ENCODE measurements around the gene ZNF550. TPM values are rescaled to one million over a fixed set of nuclear protein-coding genes. Genes with fewer than 3 reads are reported as not detected.

ZNF550 gene
- total and polyA plus RNA-seq, 10 of the 15 experiments (the other 5 are each of a cell fraction or from before 2014, with no cell fraction given) = 2.6 to 14.0 (median 7.4) TPM

DNA sequence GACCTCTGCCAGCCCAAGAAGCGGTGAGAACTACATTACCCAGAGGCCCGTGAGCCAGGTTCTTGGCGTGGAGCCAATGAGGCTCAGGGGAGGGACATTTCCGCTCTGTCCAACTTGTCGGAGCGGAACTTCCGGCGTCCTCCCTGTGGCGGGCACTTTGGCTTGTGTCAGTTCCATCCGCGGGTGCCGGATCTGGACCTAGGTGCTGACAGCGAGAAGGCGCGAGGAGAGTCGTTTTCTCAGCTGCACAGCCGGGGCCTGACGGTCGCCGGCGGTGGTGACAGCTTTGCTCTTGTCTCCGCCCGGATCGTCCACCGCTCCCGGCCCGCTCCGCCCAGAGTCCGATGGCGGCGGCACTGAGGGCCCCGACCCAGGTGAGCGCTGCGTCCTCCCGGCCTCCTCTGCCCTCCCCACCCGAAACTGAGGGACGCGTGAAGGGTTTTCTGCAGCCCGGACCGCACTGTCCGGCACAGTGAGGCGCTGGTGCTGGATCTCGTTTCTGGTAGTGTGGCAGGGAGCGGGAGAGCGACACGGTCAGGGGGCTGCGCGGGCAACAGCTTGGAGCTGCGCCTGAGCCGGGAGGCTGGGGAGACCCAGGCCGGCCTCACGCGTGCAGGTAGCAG, 40.2 kb upstream of the ZNF550 start, which contains the start of gene ZNF530 (continued):
- TF ChIP-seq, protein P1, sequence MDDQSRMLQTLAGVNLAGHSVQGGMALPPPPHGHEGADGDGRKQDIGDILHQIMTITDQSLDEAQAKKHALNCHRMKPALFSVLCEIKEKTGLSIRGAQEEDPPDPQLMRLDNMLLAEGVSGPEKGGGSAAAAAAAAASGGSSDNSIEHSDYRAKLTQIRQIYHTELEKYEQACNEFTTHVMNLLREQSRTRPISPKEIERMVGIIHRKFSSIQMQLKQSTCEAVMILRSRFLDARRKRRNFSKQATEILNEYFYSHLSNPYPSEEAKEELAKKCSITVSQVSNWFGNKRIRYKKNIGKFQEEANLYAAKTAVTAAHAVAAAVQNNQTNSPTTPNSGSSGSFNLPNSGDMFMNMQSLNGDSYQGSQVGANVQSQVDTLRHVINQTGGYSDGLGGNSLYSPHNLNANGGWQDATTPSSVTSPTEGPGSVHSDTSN (IDR thresholded peaks at IDR 0.05; ENCODE audit: insufficient replicate concordance, low read depth, low read length) = peak; percentile 15
- TF ChIP-seq RCOR1 (conservative IDR thresholded peaks at IDR 0.05; ENCODE audit: low read depth, low read length) (no peak), TCF7 (IDR thresholded peaks at IDR 0.05; ENCODE audit: borderline replicate concordance) (peak; percentile 22; the same call in 1 of the 2 replicates), FOXK2 (IDR thresholded peaks at IDR 0.05) (no peak), JUND (IDR thresholded peaks at IDR 0.05; ENCODE audit: low read depth, low read length) (no peak), HCFC1 (IDR thresholded peaks at IDR 0.05; ENCODE audit: low read length) (peak; percentile 94), NRF1 (conservative IDR thresholded peaks at IDR 0.05; ENCODE audit: low read depth, low read length) (no peak), RAD21 (IDR thresholded peaks at IDR 0.05; ENCODE audit: insufficient read depth, low read depth, low read length) (no peak), MTA2 (IDR thresholded peaks at IDR 0.05; ENCODE audit: low read depth) (no peak), NR2F1 (conservative IDR thresholded peaks at IDR 0.05) (0 out of 2 replicates have a peak, but pooled peaks have one; percentile 24), TARDBP (IDR thresholded peaks at IDR 0.05; ENCODE audit: borderline replicate concordance) (0 out of 2 replicates have a peak, but pooled peaks have one; percentile 79), SP1 (IDR thresholded peaks at IDR 0.05; ENCODE audit: low read depth, low read length) (peak; percentile 65), RB1 (IDR thresholded peaks at IDR 0.05; ENCODE audit: borderline replicate concordance) (no peak; the same call in 1 of the 2 replicates), IKZF1 (conservative IDR thresholded peaks at IDR 0.05) (peak; percentile 80), CBX3 (IDR thresholded peaks at IDR 0.05; ENCODE audit: borderline replicate concordance, low read depth) (no peak), ZNF207 (IDR thresholded peaks at IDR 0.05; ENCODE audit: borderline replicate concordance) (0 out of 2 replicates have a peak, but pooled peaks have one; percentile 38), NR2C2 (IDR thresholded peaks at IDR 0.05; ENCODE audit: borderline replicate concordance, control insufficient read depth, insufficient read length, low read depth) (no peak), BHLHE40 (IDR thresholded peaks at IDR 0.05; ENCODE audit: borderline replicate concordance in 1 of 2, low read depth in 2 of 2, low read length in 1 of 2) (peak in 1 of 2 experiments; percentile 18; a peak in 1 of 4 replicates), SIX5 (IDR thresholded peaks at IDR 0.05; ENCODE audit: low read depth, low read length, severe bottlenecking) (peak; percentile 92), NFYB (IDR thresholded peaks at IDR 0.05; ENCODE audit: insufficient read depth, low read depth, low read length) (peak; percentile 84), SREBF1 (IDR thresholded peaks at IDR 0.05; ENCODE audit: low read length) (peak; percentile 61), SMARCA5 (IDR thresholded peaks at IDR 0.05) (no peak)
- TF ChIP-seq, protein P2, sequence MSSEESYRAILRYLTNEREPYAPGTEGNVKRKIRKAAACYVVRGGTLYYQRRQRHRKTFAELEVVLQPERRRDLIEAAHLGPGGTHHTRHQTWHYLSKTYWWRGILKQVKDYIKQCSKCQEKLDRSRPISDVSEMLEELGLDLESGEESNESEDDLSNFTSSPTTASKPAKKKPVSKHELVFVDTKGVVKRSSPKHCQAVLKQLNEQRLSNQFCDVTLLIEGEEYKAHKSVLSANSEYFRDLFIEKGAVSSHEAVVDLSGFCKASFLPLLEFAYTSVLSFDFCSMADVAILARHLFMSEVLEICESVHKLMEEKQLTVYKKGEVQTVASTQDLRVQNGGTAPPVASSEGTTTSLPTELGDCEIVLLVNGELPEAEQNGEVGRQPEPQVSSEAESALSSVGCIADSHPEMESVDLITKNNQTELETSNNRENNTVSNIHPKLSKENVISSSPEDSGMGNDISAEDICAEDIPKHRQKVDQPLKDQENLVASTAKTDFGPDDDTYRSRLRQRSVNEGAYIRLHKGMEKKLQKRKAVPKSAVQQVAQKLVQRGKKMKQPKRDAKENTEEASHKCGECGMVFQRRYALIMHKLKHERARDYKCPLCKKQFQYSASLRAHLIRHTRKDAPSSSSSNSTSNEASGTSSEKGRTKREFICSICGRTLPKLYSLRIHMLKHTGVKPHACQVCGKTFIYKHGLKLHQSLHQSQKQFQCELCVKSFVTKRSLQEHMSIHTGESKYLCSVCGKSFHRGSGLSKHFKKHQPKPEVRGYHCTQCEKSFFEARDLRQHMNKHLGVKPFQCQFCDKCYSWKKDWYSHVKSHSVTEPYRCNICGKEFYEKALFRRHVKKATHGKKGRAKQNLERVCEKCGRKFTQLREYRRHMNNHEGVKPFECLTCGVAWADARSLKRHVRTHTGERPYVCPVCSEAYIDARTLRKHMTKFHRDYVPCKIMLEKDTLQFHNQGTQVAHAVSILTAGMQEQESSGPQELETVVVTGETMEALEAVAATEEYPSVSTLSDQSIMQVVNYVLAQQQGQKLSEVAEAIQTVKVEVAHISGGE (CRISPR knock-in tag; IDR thresholded peaks at IDR 0.05) = peak; percentile 57
- TF ChIP-seq, protein P3, sequence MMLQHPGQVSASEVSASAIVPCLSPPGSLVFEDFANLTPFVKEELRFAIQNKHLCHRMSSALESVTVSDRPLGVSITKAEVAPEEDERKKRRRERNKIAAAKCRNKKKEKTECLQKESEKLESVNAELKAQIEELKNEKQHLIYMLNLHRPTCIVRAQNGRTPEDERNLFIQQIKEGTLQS (IDR thresholded peaks at IDR 0.05; ENCODE audit: borderline replicate concordance, extremely low read depth, low read depth, low read length) = no peak
- TF ChIP-seq, protein P4, sequence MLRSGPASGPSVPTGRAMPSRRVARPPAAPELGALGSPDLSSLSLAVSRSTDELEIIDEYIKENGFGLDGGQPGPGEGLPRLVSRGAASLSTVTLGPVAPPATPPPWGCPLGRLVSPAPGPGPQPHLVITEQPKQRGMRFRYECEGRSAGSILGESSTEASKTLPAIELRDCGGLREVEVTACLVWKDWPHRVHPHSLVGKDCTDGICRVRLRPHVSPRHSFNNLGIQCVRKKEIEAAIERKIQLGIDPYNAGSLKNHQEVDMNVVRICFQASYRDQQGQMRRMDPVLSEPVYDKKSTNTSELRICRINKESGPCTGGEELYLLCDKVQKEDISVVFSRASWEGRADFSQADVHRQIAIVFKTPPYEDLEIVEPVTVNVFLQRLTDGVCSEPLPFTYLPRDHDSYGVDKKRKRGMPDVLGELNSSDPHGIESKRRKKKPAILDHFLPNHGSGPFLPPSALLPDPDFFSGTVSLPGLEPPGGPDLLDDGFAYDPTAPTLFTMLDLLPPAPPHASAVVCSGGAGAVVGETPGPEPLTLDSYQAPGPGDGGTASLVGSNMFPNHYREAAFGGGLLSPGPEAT (IDR thresholded peaks at IDR 0.05; ENCODE audit: low read depth) = 0 out of 2 replicates have a peak, but pooled peaks have one; percentile 49
